H7 (cell line): ENCODE data around the gene GANAB. TPM values are rescaled to one million over a fixed set of nuclear protein-coding genes. Genes with fewer than 3 reads are reported as not detected.
A peak's percentile ranks its signal among the peaks of the same experiment; 100 is the strongest.
"Not testable (repeated sequence)": the region's sequence is repeated elsewhere in the genome, so short reads cannot be mapped to it uniquely, and the experiment has no call there.

Source experiments
- DNase-seq: peaks from one replicate; pipeline ENCODE4 v3.0.0; 2012
- H3K27me3 ChIP-seq: 2 replicates; pipeline ENCODE4 v1.6.0; 2011; ENCODE audit warnings: mild to moderate bottlenecking, low read length; ENCODE audit not compliant: control insufficient read depth, insufficient read depth
- H3K36me3 ChIP-seq: replicated peaks from 2 replicates; pipeline ENCODE4 v1.5.1; 2011; ENCODE audit warnings: low read length; ENCODE audit not compliant: control insufficient read depth, insufficient read depth
- H3K4me3 ChIP-seq: 2 replicates; pipeline ENCODE4 v1.5.1; 2011; ENCODE audit warnings: low read depth, mild to moderate bottlenecking, control low read depth, low read length, moderate library complexity; ENCODE audit not compliant: insufficient read depth
- total RNA-seq: library from RNA; depleted of rRNA; stranded (reverse); fragments of >200 nt; shearing (Covaris generic); gene quantifications from 2 replicates; pipeline ENCODE4 v1.2.3, GENCODE V29; 2014

GANAB gene
- total RNA-seq, 1 experiment from 2014 or later = 181 TPM

GRCh38 chr11:62676698-62677097 is 30.3 kb upstream of the GANAB start:
- H3K27me3 ChIP-seq = no peaks in the 10 kb centered on the region
- H3K36me3 ChIP-seq = peaks cover 18% of the 10 kb centered on the region
- peak; percentile 43 for DNase-seq
- H3K4me3 ChIP-seq = no peak overlapping the region

- H3K4me3 ChIP-seq, DNase-seq: not testable (repeated sequence)
- H3K36me3 ChIP-seq = peaks cover 18% of the 10 kb centered on the region
Observed at GRCh38 chr11:62675415-62675814, 29.0 kb upstream of the GANAB start.

GRCh38 chr11:62673196-62673525 is 26.7 kb upstream of the GANAB start:
- H3K27me3 ChIP-seq = no peaks in the 10 kb centered on the region
- H3K4me3 ChIP-seq = no peak overlapping the region
- peaks cover 18% of the 10 kb centered on the region for H3K36me3 ChIP-seq
- DNase-seq = peak; percentile 8

More at GRCh38 chr11:62675415-62675814, 29.0 kb upstream of the GANAB start:
- not testable (repeated sequence) for H3K27me3 ChIP-seq

GRCh38 chr11:62671608-62672389 is 25.4 kb upstream of the GANAB start, which contains the start of the genes LBHD1 and UQCC3:
Gene LBHD1, minus strand, starts transcription at chr11:62672267. Its CDS starts 2,236 bp downstream, at chr11:62670031.
Gene UQCC3, plus strand, starts transcription at chr11:62671673. Its CDS starts 73 bp downstream, at chr11:62671746.
- no peaks in the 10 kb centered on the region for H3K27me3 ChIP-seq
- peaks cover 15% of the 10 kb centered on the region for H3K36me3 ChIP-seq
- DNase-seq = peak; percentile 93
- peak within 1 kb of the TSS; percentile 92 for H3K4me3 ChIP-seq

GRCh38 chr11:62671236-62671607 is 24.8 kb upstream of the GANAB start:
- Histone ChIP-seq H3K4me3 (peak overlapping the region; percentile 92), H3K27me3 (no peaks in the 10 kb centered on the region), H3K36me3 (peaks cover 16% of the 10 kb centered on the region)
- DNase-seq = no peak

GRCh38 chr11:62669420-62670161 is 23.2 kb upstream of the GANAB start:
- H3K36me3 ChIP-seq = peaks cover 17% of the 10 kb centered on the region
- no peak overlapping the region for H3K4me3 ChIP-seq
- H3K27me3 ChIP-seq = no peaks in the 10 kb centered on the region
- DNase-seq = peak; percentile 59

- Histone ChIP-seq H3K36me3 (peaks cover 20% of the 10 kb centered on the region), H3K27me3 (no peaks in the 10 kb centered on the region), H3K4me3 (no peak overlapping the region; the same call in 1 of the 2 replicates)
- no peak for DNase-seq
Observed at GRCh38 chr11:62667460-62667859, 21.0 kb upstream of the GANAB start.

GRCh38 chr11:62666259-62666926 is 20.0 kb upstream of the GANAB start:
- H3K4me3 ChIP-seq = peak overlapping the region; percentile 79
- no peaks in the 10 kb centered on the region for H3K27me3 ChIP-seq
- DNase-seq = peak; percentile 46
- peaks cover 20% of the 10 kb centered on the region for H3K36me3 ChIP-seq

- H3K36me3 ChIP-seq = peaks cover 20% of the 10 kb centered on the region
- peak overlapping the region; percentile 79 for H3K4me3 ChIP-seq
- DNase-seq = peak; percentile 59
- no peaks in the 10 kb centered on the region for H3K27me3 ChIP-seq
Observed at GRCh38 chr11:62665599-62666258, 19.3 kb upstream of the GANAB start.

- peak within 1 kb of the TSS; percentile 79 for H3K4me3 ChIP-seq
- no peaks in the 10 kb centered on the region for H3K27me3 ChIP-seq
- DNase-seq = peak; percentile 99
- peaks cover 20% of the 10 kb centered on the region for H3K36me3 ChIP-seq
Observed at GRCh38 chr11:62665075-62665598, 18.7 kb upstream of the GANAB start, which contains the start of the genes C11orf98 and CSKMT. Gene C11orf98, minus strand, starts transcription at chr11:62665210. Its CDS starts 41 bp downstream, at chr11:62665169. Gene CSKMT, plus strand, starts transcription at chr11:62665312. Its CDS starts 568 bp downstream, at chr11:62665880.

GRCh38 chr11:62664405-62665074 is 18.1 kb upstream of the GANAB start:
- DNase-seq = peak; percentile 88
- Histone ChIP-seq H3K27me3 (no peaks in the 10 kb centered on the region), H3K4me3 (peak overlapping the region; percentile 79), H3K36me3 (peaks cover 20% of the 10 kb centered on the region)

- Histone ChIP-seq H3K4me3 (no peak overlapping the region), H3K36me3 (no peaks in the 10 kb centered on the region), H3K27me3 (no peaks in the 10 kb centered on the region)
- no peak for DNase-seq
Observed at GRCh38 chr11:62656796-62657429, 10.5 kb upstream of the GANAB start.

GRCh38 chr11:62654297-62654696 is 7.9 kb upstream of the GANAB start:
- no peak overlapping the region for H3K4me3 ChIP-seq
- H3K27me3 ChIP-seq = no peaks in the 10 kb centered on the region
- H3K36me3 ChIP-seq = peaks cover 6% of the 10 kb centered on the region
- no peak for DNase-seq
